Loucy (cell line): ENCODE data around the gene CASR.

Source experiments
- CTCF ChIP-seq: fragments of 200-600 bp; sonication (generic); conservative IDR thresholded peaks from 2 replicates; pipeline ENCODE4 v1.5.1; 2014; ENCODE audit warnings: mild to moderate bottlenecking, antibody characterized with exemption, low read length
- EZH2phosphoT487 ChIP-seq: fragments of 200-600 bp; IDR thresholded peaks from 2 replicates; pipeline ENCODE4 v1.6.1; 2018; ENCODE audit warnings: antibody characterized with exemption, mild to moderate bottlenecking, moderate library complexity, borderline replicate concordance

GRCh38 chr3:122233101-122233952 lies 49.9 kb downstream of the CASR start:
- TF ChIP-seq CTCF (no peak), EZH2phosphoT487 (no peak)
